CD4-positive, alpha-beta T cell (primary cell): Measurements from ENCODE around the gene SRP9. TPM values are rescaled to one million over a fixed set of nuclear protein-coding genes. Genes with fewer than 3 reads are reported as not detected.

Experiments
- ATAC-seq: fragments of 200-7000 bp; cut with Tn5 transposase; one replicate; pipeline ENCODE4 v1.10.0; 2022; ENCODE audit warnings: mild to moderate bottlenecking; ENCODE audit not compliant: poor library complexity
- CTCF ChIA-PET: fragments of 350-600 bp; sonication (Branson Sonifier 250); formaldehyde crosslinking; loops from one replicate; lab custom pipeline; 2021; ENCODE audit warnings: antibody characterized with exemption, inconsistent platforms; lab: Charles Lee
- POLR2A ChIA-PET: fragments of 350-600 bp; sonication (Branson Sonifier 250); formaldehyde crosslinking; loops from one replicate; lab custom pipeline; 2021; ENCODE audit warnings: antibody characterized with exemption, inconsistent platforms; lab: Charles Lee
- DNase-seq, 14 experiments: peaks; one replicate each; pipeline ENCODE4 v3.0.0-alpha.2; 2013 to 2020; ENCODE audit warnings: mixed read lengths in 2 of 14
- H3K27ac ChIP-seq, 2 donors: one replicate each; pipeline versions ENCODE4 v1.5.1 to v1.7.0; 2013; ENCODE audit warnings: low read length in 2 of 2, low read depth in 1 of 2, mild to moderate bottlenecking in 1 of 2
- H3K27me3 ChIP-seq, 2 experiments: 1 replicate in 1 of 2; 2 replicates in 1 of 2; pipeline versions ENCODE4 v1.6.1 to v1.7.0; 2013; ENCODE audit warnings: low read length in 2 of 2, control low read depth in 1 of 2, mild to moderate bottlenecking in 1 of 2, moderate library complexity in 1 of 2; ENCODE audit not compliant: insufficient read depth in 2 of 2, control insufficient read depth in 1 of 2
- H3K36me3 ChIP-seq: one replicate; pipeline ENCODE4 v1.6.1; 2013; ENCODE audit warnings: low read length, control low read depth; ENCODE audit not compliant: insufficient read depth
- H3K4me1 ChIP-seq: one replicate; pipeline ENCODE4 v1.6.1; 2013; ENCODE audit warnings: low read length, control low read depth; ENCODE audit not compliant: insufficient read depth
- H3K4me3 ChIP-seq: one replicate; pipeline ENCODE4 v1.5.1; 2013; ENCODE audit warnings: mild to moderate bottlenecking, low read length, moderate library complexity
- H3K9me3 ChIP-seq, 2 experiments: 1 replicate in 1 of 2; 2 replicates in 1 of 2; pipeline versions ENCODE4 v1.6.1 to v1.7.0; 2013; ENCODE audit warnings: low read length in 2 of 2, mild to moderate bottlenecking in 2 of 2, control low read depth in 1 of 2, moderate library complexity in 1 of 2; ENCODE audit not compliant: control insufficient read depth in 1 of 2, insufficient read depth in 1 of 2
- H3K27ac Mint-ChIP-seq: one replicate; pipeline ENCODE4 v1.8.0; 2020; ENCODE audit warnings: mixed read lengths
- H3K27me3 Mint-ChIP-seq: one replicate; pipeline ENCODE4 v1.8.0; 2021; ENCODE audit warnings: mixed read lengths
- H3K36me3 Mint-ChIP-seq: one replicate; pipeline ENCODE4 v1.8.0; 2021; ENCODE audit warnings: low read depth, mixed read lengths
- H3K4me1 Mint-ChIP-seq: one replicate; pipeline ENCODE4 v1.8.0; 2021; ENCODE audit warnings: low read depth, mixed read lengths
- H3K4me3 Mint-ChIP-seq: one replicate; pipeline ENCODE4 v1.8.0; 2020; ENCODE audit warnings: mild to moderate bottlenecking, mixed read lengths
- H3K9me3 Mint-ChIP-seq: one replicate; pipeline ENCODE4 v1.8.0; 2020; ENCODE audit warnings: mixed read lengths
- CTCF ChIP-seq: fragments of 200-600 bp; IDR thresholded peaks from one replicate; pipeline ENCODE4 v1.8.0; 2022; ENCODE audit warnings: antibody characterized with exemption, mild to moderate bottlenecking
- intact Hi-C, 2 experiments: fragments of 100-400 bp; cut with DNase I in 1 of 2; cut with micrococcal nuclease in 1 of 2; formaldehyde crosslinking; loops; one replicate each; pipeline versions ENCODE4 v1.15.1 to v1.9.0; 2023 to 2025; cut with DNase I, micrococcal nuclease
- polyA plus RNA-seq, 2 donors: library from polyadenylated mRNA; unstranded; fragments of 120-200 nt; gene quantifications; one replicate each; pipeline ENCODE4 v1.2.1, GENCODE V29; 2013
- total RNA-seq, 174 experiments: library from RNA in 2 of 174; stranded (reverse) in 2 of 174; gene quantifications; one replicate each; pipeline ENCODE4 v1.2.3 and lab custom pipeline; 2021 to 2026

SRP9 gene, protein sequence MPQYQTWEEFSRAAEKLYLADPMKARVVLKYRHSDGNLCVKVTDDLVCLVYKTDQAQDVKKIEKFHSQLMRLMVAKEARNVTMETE
- total RNA-seq (10 to 100 TPM; 63.7 to 69.8 TPM), total RNA-seq (lab: John Stamatoyannopoulos, UW) (47.7 to 341 (median 142) reads per million in 172 experiments)
- 203 TPM for polyA plus RNA-seq (2013, experiment 1 of 2)
- 159 TPM for polyA plus RNA-seq (2013, experiment 2 of 2)

- Histone ChIP-seq H3K9me3 (no peaks in the 10 kb centered on the region), H3K27me3 (no peaks in the 10 kb centered on the region), H3K4me1 (peaks cover 42% of the 10 kb centered on the region), H3K4me3 (peak within 1 kb of the TSS; percentile 68), H3K36me3 (peaks cover 16% of the 10 kb centered on the region), H3K27ac (peak within 1 kb of the TSS; percentile 95 to 97)
- H3K4me3 Mint-ChIP-seq: no peak within 1 kb of the TSS
- DNase-seq: peak; percentile 98 to 100 (median 99)
- peak; percentile 90 for ATAC-seq
- ChIA-PET POLR2A (interaction anchor here (0.5 to 4.4 kb wide), 76 partner anchors 8 to 1932 kb away, joined by 3 to 98 read pairs (median 5); partner anchors contain the start of genes COQ8A, ENAH, EPHX1 and H3-3A), CTCF (interaction anchor here (0.6 to 2.4 kb wide), 29 partner anchors 9 to 350 kb away, joined by 3 to 20 read pairs (median 5); partner anchors contain the start of genes EPHX1, LBR, PYCR2 and SDE2)
- H3K27me3 Mint-ChIP-seq: no peaks in the 10 kb centered on the region
- no peaks in the 10 kb centered on the region for H3K9me3 Mint-ChIP-seq
- no peak within 1 kb of the TSS for H3K27ac Mint-ChIP-seq
- peaks cover 15% of the 10 kb centered on the region for H3K4me1 Mint-ChIP-seq
- intact Hi-C loops: loop anchor here (1.0 to 10.0 kb wide), 12 partner anchors 90 to 350 kb away; partner anchors contain the start of genes H3-3A (in 1 of the 2), LBR (in 1 of the 2), PYCR2 (in 1 of the 2) and SDE2 (in 1 of the 2)
- TF ChIP-seq CTCF: peak; percentile 86
- H3K36me3 Mint-ChIP-seq: peaks cover 21% of the 10 kb centered on the region
Measured at GRCh38 chr1:225777583-225778336, at the start of gene SRP9. TSS of gene SRP9 (plus strand) at chr1:225777826. CDS start at chr1:225777941, 115 bp downstream.

- Mint-ChIP-seq H3K27ac (no peak overlapping the region), H3K4me1 (no peaks in the 10 kb centered on the region), H3K36me3 (no peaks in the 10 kb centered on the region), H3K9me3 (no peaks in the 10 kb centered on the region), H3K4me3 (no peak overlapping the region), H3K27me3 (no peaks in the 10 kb centered on the region)
- ChIA-PET POLR2A (no interaction called here), CTCF (interaction anchor here (0.6 kb wide), 1 partner anchor 21 kb away, joined by 3 read pairs; no protein-coding TSS in a partner anchor)
- ATAC-seq: no peak
- Histone ChIP-seq H3K9me3 (no peaks in the 10 kb centered on the region), H3K4me3 (no peak overlapping the region), H3K36me3 (no peaks in the 10 kb centered on the region), H3K27ac (no peak overlapping the region), H3K4me1 (no peaks in the 10 kb centered on the region), H3K27me3 (no peaks in the 10 kb centered on the region)
- intact Hi-C loops: no loop called here
- no peak for DNase-seq
- TF ChIP-seq CTCF: no peak
Measured at GRCh38 chr1:225731491-225731890, 46.1 kb upstream of the SRP9 start.

GRCh38 chr1:225733254-225733653 lies 44.4 kb upstream of the SRP9 start:
- no peak overlapping the region for H3K4me3 Mint-ChIP-seq
- CTCF ChIA-PET: no interaction called here

More at GRCh38 chr1:225733254-225733653, 44.4 kb upstream of the SRP9 start:
- no peak for DNase-seq
- Histone ChIP-seq H3K27ac (no peak overlapping the region), H3K4me3 (no peak overlapping the region), H3K36me3 (no peaks in the 10 kb centered on the region), H3K4me1 (no peaks in the 10 kb centered on the region), H3K9me3 (no peaks in the 10 kb centered on the region), H3K27me3 (no peaks in the 10 kb centered on the region)
- no peaks in the 10 kb centered on the region for H3K27me3 Mint-ChIP-seq
- ATAC-seq: no peak
- no peaks in the 10 kb centered on the region for H3K36me3 Mint-ChIP-seq
- intact Hi-C loops: no loop called here
- POLR2A ChIA-PET: no interaction called here
- no peaks in the 10 kb centered on the region for H3K4me1 Mint-ChIP-seq
- no peaks in the 10 kb centered on the region for H3K9me3 Mint-ChIP-seq
- H3K27ac Mint-ChIP-seq: no peak overlapping the region
- TF ChIP-seq CTCF: no peak
